IPS DF 6.9 (cell line): ENCODE data around the gene CNST.

ENCODE experiments used
- DNase-seq: peaks from one replicate; pipeline ENCODE4 v3.0.0-alpha.2; 2013; ENCODE audit warnings: low read depth, low spot score
- H3K27ac ChIP-seq: one replicate; pipeline ENCODE4 v1.5.1; 2013; ENCODE audit warnings: low read length, control low read depth
- H3K27me3 ChIP-seq: 2 replicates; pipeline ENCODE4 v1.6.1; 2013; ENCODE audit warnings: mild to moderate bottlenecking, low read length; ENCODE audit not compliant: control insufficient read depth, insufficient read depth
- H3K36me3 ChIP-seq: 2 replicates; pipeline ENCODE4 v1.6.1; 2013; ENCODE audit warnings: low read length; ENCODE audit not compliant: control insufficient read depth, insufficient read depth
- H3K4me1 ChIP-seq: 2 replicates; pipeline ENCODE4 v1.6.1; 2013; ENCODE audit warnings: low read length; ENCODE audit not compliant: control insufficient read depth, insufficient read depth
- H3K4me3 ChIP-seq: 2 replicates; pipeline ENCODE4 v1.5.1; 2013; ENCODE audit warnings: mild to moderate bottlenecking, low read length
- H3K9me3 ChIP-seq: 2 replicates; pipeline ENCODE4 v1.6.1; 2013; ENCODE audit warnings: low read length, inconsistent platforms; ENCODE audit not compliant: control insufficient read depth, insufficient read depth
- WGBS: extraction: QIAGEN DNeasy Blood & Tissue Kit; methylation state at CpG from one replicate; pipeline ENCODE4 v1.1.7; 2013; ENCODE audit warnings: mixed read lengths, missing lambda C conversion rate; ENCODE audit not compliant: insufficient read length, insufficient coverage; 5-methylcytosine and 5-hydroxymethylcytosine counted together

Gene CNST

GRCh38 chr1:246532519-246532918, 33.7 kb upstream of the CNST start:
- Histone ChIP-seq H3K4me1 (no peaks in the 10 kb centered on the region), H3K4me3 (no peak overlapping the region), H3K9me3 (no peaks in the 10 kb centered on the region), H3K36me3 (no peaks in the 10 kb centered on the region), H3K27ac (no peak overlapping the region), H3K27me3 (no peaks in the 10 kb centered on the region)
- DNase-seq = no peak
- no CpG with 5 or more reads among the region's 1 CpG for WGBS

- Histone ChIP-seq H3K4me1 (no peaks in the 10 kb centered on the region), H3K9me3 (no peaks in the 10 kb centered on the region), H3K27ac (no peak overlapping the region), H3K4me3 (no peak overlapping the region), H3K36me3 (no peaks in the 10 kb centered on the region), H3K27me3 (no peaks in the 10 kb centered on the region)
- WGBS = no CpG with 5 or more reads among the region's 2 CpGs
- DNase-seq = no peak
Observed at GRCh38 chr1:246533371-246533905, 32.8 kb upstream of the CNST start.

- H3K4me3 ChIP-seq = no peak overlapping the region
- H3K36me3 ChIP-seq = no peaks in the 10 kb centered on the region
- no peaks in the 10 kb centered on the region for H3K4me1 ChIP-seq
- no peaks in the 10 kb centered on the region; the same call in 1 of the 2 replicates for H3K27me3 ChIP-seq
- WGBS = no CpG with 5 or more reads among the region's 1 CpG
- no peaks in the 10 kb centered on the region for H3K9me3 ChIP-seq
- no peak overlapping the region for H3K27ac ChIP-seq
- DNase-seq = no peak
Observed at GRCh38 chr1:246534114-246534513, 32.1 kb upstream of the CNST start.

- Histone ChIP-seq H3K27ac (no peak overlapping the region), H3K9me3 (no peaks in the 10 kb centered on the region), H3K4me3 (no peak overlapping the region), H3K4me1 (no peaks in the 10 kb centered on the region), H3K27me3 (no peaks in the 10 kb centered on the region; the same call in 1 of the 2 replicates), H3K36me3 (no peaks in the 10 kb centered on the region; the same call in 1 of the 2 replicates)
- DNase-seq = no peak
- WGBS = no CpG with 5 or more reads among the region's 7 CpGs
Observed at GRCh38 chr1:246537441-246537840, 28.8 kb upstream of the CNST start.

GRCh38 chr1:246537887-246538286, 28.4 kb upstream of the CNST start:
- Histone ChIP-seq H3K27ac (no peak overlapping the region), H3K4me1 (no peaks in the 10 kb centered on the region), H3K27me3 (no peaks in the 10 kb centered on the region; the same call in 1 of the 2 replicates), H3K9me3 (no peaks in the 10 kb centered on the region), H3K36me3 (no peaks in the 10 kb centered on the region; the same call in 1 of the 2 replicates), H3K4me3 (no peak overlapping the region)
- DNase-seq = no peak
- no CpG with 5 or more reads among the region's 3 CpGs for WGBS

- no peak overlapping the region for H3K4me3 ChIP-seq
- H3K27ac ChIP-seq = no peak overlapping the region
- H3K4me1 ChIP-seq = no peaks in the 10 kb centered on the region
- H3K27me3 ChIP-seq = no peaks in the 10 kb centered on the region; the same call in 1 of the 2 replicates
- no peaks in the 10 kb centered on the region for H3K9me3 ChIP-seq
- DNase-seq = no peak
- peaks cover 4% of the 10 kb centered on the region; the same call in 1 of the 2 replicates for H3K36me3 ChIP-seq
- no CpG with 5 or more reads among the region's 7 CpGs for WGBS
Observed at GRCh38 chr1:246540738-246541491, 25.3 kb upstream of the CNST start.

- Histone ChIP-seq H3K27me3 (no peaks in the 10 kb centered on the region), H3K4me1 (no peaks in the 10 kb centered on the region), H3K27ac (no peak overlapping the region), H3K9me3 (no peaks in the 10 kb centered on the region), H3K4me3 (no peak overlapping the region), H3K36me3 (peaks cover 4% of the 10 kb centered on the region; the same call in 1 of the 2 replicates)
- no CpG with 5 or more reads among the region's 1 CpG for WGBS
- DNase-seq = no peak
Observed at GRCh38 chr1:246544001-246544400, 22.3 kb upstream of the CNST start.

GRCh38 chr1:246549665-246550064, 16.6 kb upstream of the CNST start:
- Histone ChIP-seq H3K4me1 (no peaks in the 10 kb centered on the region), H3K9me3 (no peaks in the 10 kb centered on the region), H3K36me3 (peaks cover 5% of the 10 kb centered on the region; the same call in 1 of the 2 replicates), H3K4me3 (no peak overlapping the region), H3K27ac (no peak overlapping the region), H3K27me3 (no peaks in the 10 kb centered on the region; the same call in 1 of the 2 replicates)
- DNase-seq = no peak
- WGBS = no CpG with 5 or more reads among the region's 4 CpGs

- DNase-seq = no peak
- WGBS = no CpG with 5 or more reads among the region's 11 CpGs
- H3K36me3 ChIP-seq = peaks cover 5% of the 10 kb centered on the region; the same call in 1 of the 2 replicates
Observed at GRCh38 chr1:246550402-246550801, 15.9 kb upstream of the CNST start.

GRCh38 chr1:246552110-246552509, 14.1 kb upstream of the CNST start:
- no peak overlapping the region for H3K4me3 ChIP-seq
- no peak overlapping the region for H3K27ac ChIP-seq
- H3K36me3 ChIP-seq = peaks cover 5% of the 10 kb centered on the region; the same call in 1 of the 2 replicates
- no CpG with 5 or more reads among the region's 6 CpGs for WGBS
- no peaks in the 10 kb centered on the region; the same call in 1 of the 2 replicates for H3K27me3 ChIP-seq
- H3K4me1 ChIP-seq = no peaks in the 10 kb centered on the region
- no peak for DNase-seq
- H3K9me3 ChIP-seq = no peaks in the 10 kb centered on the region

More at GRCh38 chr1:246550402-246550801, 15.9 kb upstream of the CNST start:
- Histone ChIP-seq H3K9me3 (no peaks in the 10 kb centered on the region), H3K4me3 (no peak overlapping the region), H3K27me3 (no peaks in the 10 kb centered on the region; the same call in 1 of the 2 replicates), H3K4me1 (no peaks in the 10 kb centered on the region), H3K27ac (no peak overlapping the region)
